ENCODE results near the gene KRTAP5-4. TPM values are rescaled to one million over a fixed set of nuclear protein-coding genes. Genes with fewer than 3 reads are reported as not detected.
"Not testable (repeated sequence)": the region's sequence is repeated elsewhere in the genome, so short reads cannot be mapped to it uniquely, and the experiment has no call there.

The KRTAP5-4 gene
- total RNA-seq, 1 experiment from 2014 or later: not detected

- no peaks in the 10 kb centered on the region for H3K9me3 ChIP-seq (ENCODE audit: control insufficient read depth, insufficient read depth, low read depth, low read length)
- TF ChIP-seq TCF7L2 (IDR thresholded peaks at IDR 0.05; ENCODE audit: low read depth, low read length) (no peak), POLR2AphosphoS5 (IDR thresholded peaks at IDR 0.05; ENCODE audit: low read depth, low read length) (no peak), REST (IDR thresholded peaks at IDR 0.05; ENCODE audit: insufficient read depth in 1 of 2, low read depth in 2 of 2, low read length in 1 of 2) (no peak)
- ATAC-seq (no peak), DNase-seq (ENCODE audit: low read depth, low spot score) (no peak)
- H3K4me3 ChIP-seq (ENCODE audit: low read depth in 2 of 2, low read length in 2 of 2): no peak overlapping the region
- POLR2A ChIA-PET: interaction anchor here (0.8 kb wide), 1 partner anchor 12 kb away, joined by 6 read pairs; no protein-coding TSS in a partner anchor
- in situ Hi-C loops (cut with HindIII; ENCODE audit: low pct_unique_long_range_greater_than_20kb, low sequenced_read_pairs): no loop called here
- CTCF ChIA-PET: no interaction called here
- no peaks in the 10 kb centered on the region for H3K27me3 ChIP-seq (ENCODE audit: control insufficient read depth, insufficient read depth, low read length)
- intact Hi-C loops (cut with micrococcal nuclease; ENCODE audit: unreplicated experiment): no loop called here
- no TSS peak for BruUV-seq (replicated peaks)
- peaks cover 3% of the 10 kb centered on the region; the same call in 1 of the 2 replicates for H3K4me1 ChIP-seq (ENCODE audit: control insufficient read depth, insufficient read depth, low read length)
- no peaks in the 10 kb centered on the region for H3K36me3 ChIP-seq (ENCODE audit: control insufficient read depth, insufficient read depth, low read length)
- H3K27ac ChIP-seq (ENCODE audit: low read length): no peak overlapping the region
Measured at GRCh38 chr11:1586699-1587098, 35.2 kb downstream of the KRTAP5-4 start.

GRCh38 chr11:1584661-1585370 is 37.1 kb downstream of the KRTAP5-4 start, which contains the start of gene KRTAP5-1:
Gene KRTAP5-1, minus strand, starts transcription at chr11:1585283. Its CDS starts 34 bp downstream, at chr11:1585249.
- BruUV-seq (replicated peaks); H3K36me3 ChIP-seq (ENCODE audit: control insufficient read depth, insufficient read depth, low read length); CTCF ChIA-PET; H3K27me3 ChIP-seq (ENCODE audit: control insufficient read depth, insufficient read depth, low read length); ATAC-seq; H3K4me3 ChIP-seq (ENCODE audit: low read depth in 2 of 2, low read length in 2 of 2); DNase-seq (ENCODE audit: low read depth, low spot score); H3K9me3 ChIP-seq (ENCODE audit: control insufficient read depth, insufficient read depth, low read depth, low read length); in situ Hi-C loops (cut with HindIII; ENCODE audit: low pct_unique_long_range_greater_than_20kb, low sequenced_read_pairs); H3K4me1 ChIP-seq (ENCODE audit: control insufficient read depth, insufficient read depth, low read length); intact Hi-C loops (cut with micrococcal nuclease; ENCODE audit: unreplicated experiment); H3K27ac ChIP-seq (ENCODE audit: low read length): not testable (repeated sequence)
- POLR2A ChIA-PET: interaction anchor here (0.6 kb wide), 1 partner anchor 10 kb away, joined by 3 read pairs; no protein-coding TSS in a partner anchor

- in situ Hi-C loops (cut with HindIII; ENCODE audit: low pct_unique_long_range_greater_than_20kb, low sequenced_read_pairs); H3K4me1 ChIP-seq (ENCODE audit: control insufficient read depth, insufficient read depth, low read length); H3K9me3 ChIP-seq (ENCODE audit: control insufficient read depth, insufficient read depth, low read depth, low read length); intact Hi-C loops (cut with micrococcal nuclease; ENCODE audit: unreplicated experiment); BruUV-seq (replicated peaks); H3K27me3 ChIP-seq (ENCODE audit: control insufficient read depth, insufficient read depth, low read length); DNase-seq (ENCODE audit: low read depth, low spot score); H3K27ac ChIP-seq (ENCODE audit: low read length); ATAC-seq; H3K36me3 ChIP-seq (ENCODE audit: control insufficient read depth, insufficient read depth, low read length); POLR2A ChIA-PET; H3K4me3 ChIP-seq (ENCODE audit: low read depth in 2 of 2, low read length in 2 of 2): not testable (repeated sequence)
- CTCF ChIA-PET: interaction anchor here (1.3 kb wide), 1 partner anchor 12 kb away, joined by 6 read pairs; no protein-coding TSS in a partner anchor
Measured at GRCh38 chr11:1582909-1583308, 39.0 kb downstream of the KRTAP5-4 start.
